ENCODE measurements around the gene PLCB1.
"Not testable (repeated sequence)": the region's sequence is repeated elsewhere in the genome, so short reads cannot be mapped to it uniquely, and the experiment has no call there.

The PLCB1 gene

GRCh38 chr20:8447262-8448120, 315.4 kb downstream of the PLCB1 start:
- DNase-seq (ENCODE audit: low read depth) = no peak

- no peak for DNase-seq (ENCODE audit: low read depth)
Measured at GRCh38 chr20:8449123-8449522, 317.1 kb downstream of the PLCB1 start.

- DNase-seq (ENCODE audit: low read depth) = no peak
Measured at GRCh38 chr20:8454137-8454712, 322.2 kb downstream of the PLCB1 start.

- DNase-seq (ENCODE audit: low read depth) = no peak
Measured at GRCh38 chr20:8456765-8457164, 324.7 kb downstream of the PLCB1 start.

- no peak for DNase-seq (ENCODE audit: low read depth)
Measured at GRCh38 chr20:8457978-8458377, 325.9 kb downstream of the PLCB1 start.

- DNase-seq (ENCODE audit: low read depth) = no peak
Measured at GRCh38 chr20:8461186-8461585, 329.1 kb downstream of the PLCB1 start.

- no peak for DNase-seq (ENCODE audit: low read depth)
Measured at GRCh38 chr20:8464368-8464767, 332.3 kb downstream of the PLCB1 start.

- not testable (repeated sequence) for DNase-seq (ENCODE audit: low read depth)
Measured at GRCh38 chr20:8466781-8467180, 334.7 kb downstream of the PLCB1 start.

GRCh38 chr20:8470156-8470555, 338.1 kb downstream of the PLCB1 start:
- no peak for DNase-seq (ENCODE audit: low read depth)

GRCh38 chr20:8471465-8471864, 339.4 kb downstream of the PLCB1 start:
- DNase-seq (ENCODE audit: low read depth) = no peak

GRCh38 chr20:8473459-8473858, 341.4 kb downstream of the PLCB1 start:
- DNase-seq (ENCODE audit: low read depth) = no peak

GRCh38 chr20:8474027-8474668, 342.1 kb downstream of the PLCB1 start:
- no peak for DNase-seq (ENCODE audit: low read depth)

GRCh38 chr20:8476021-8476420, 344.0 kb downstream of the PLCB1 start:
- no peak for DNase-seq (ENCODE audit: low read depth)

GRCh38 chr20:8480597-8480996, 348.5 kb downstream of the PLCB1 start:
- no peak for DNase-seq (ENCODE audit: low read depth)

- no peak for DNase-seq (ENCODE audit: low read depth)
Measured at GRCh38 chr20:8487696-8488095, 355.6 kb downstream of the PLCB1 start.

- DNase-seq (ENCODE audit: low read depth) = no peak
Measured at GRCh38 chr20:8489094-8489883, 357.2 kb downstream of the PLCB1 start.

GRCh38 chr20:8490076-8490830, 358.2 kb downstream of the PLCB1 start:
- no peak for DNase-seq (ENCODE audit: low read depth)

GRCh38 chr20:8492173-8492572, 360.1 kb downstream of the PLCB1 start:
- DNase-seq (ENCODE audit: low read depth) = no peak

- no peak for DNase-seq (ENCODE audit: low read depth)
Measured at GRCh38 chr20:8498571-8498970, 366.5 kb downstream of the PLCB1 start.

GRCh38 chr20:8504030-8504429, 372.0 kb downstream of the PLCB1 start:
- DNase-seq (ENCODE audit: low read depth) = no peak

- no peak for DNase-seq (ENCODE audit: low read depth)
Measured at GRCh38 chr20:8505476-8506200, 373.6 kb downstream of the PLCB1 start.

Data from activated T-helper 1 cell treated with Interleukin-2 at 50 U/mL for 16 hours (primary cell).